ENCODE measurements around the gene SAP30BP. TPM values are rescaled to one million over a fixed set of nuclear protein-coding genes. Genes with fewer than 3 reads are reported as not detected.

SAP30BP gene
- total RNA-seq, 2 donors from 2014 or later, result 76.3 to 78.8 TPM

- H3K9me3 Mint-ChIP-seq, result no peaks in the 10 kb centered on the region
Measured at GRCh38 chr17:75664099-75664549, 3.0 kb upstream of the SAP30BP start.

GRCh38 chr17:75665981-75666380 is 1.2 kb upstream of the SAP30BP start:
- H3K27ac Mint-ChIP-seq, result no peak overlapping the region

More at GRCh38 chr17:75664099-75664549, 3.0 kb upstream of the SAP30BP start:
- Mint-ChIP-seq H3K27ac (no peak overlapping the region), H3K36me3 (peaks cover 0 to 6% of the 10 kb centered on the region in 2 donors)
- no peak for ATAC-seq
- no peak for DNase-seq (ENCODE audit: low spot score in 2 of 2)

DNA sequence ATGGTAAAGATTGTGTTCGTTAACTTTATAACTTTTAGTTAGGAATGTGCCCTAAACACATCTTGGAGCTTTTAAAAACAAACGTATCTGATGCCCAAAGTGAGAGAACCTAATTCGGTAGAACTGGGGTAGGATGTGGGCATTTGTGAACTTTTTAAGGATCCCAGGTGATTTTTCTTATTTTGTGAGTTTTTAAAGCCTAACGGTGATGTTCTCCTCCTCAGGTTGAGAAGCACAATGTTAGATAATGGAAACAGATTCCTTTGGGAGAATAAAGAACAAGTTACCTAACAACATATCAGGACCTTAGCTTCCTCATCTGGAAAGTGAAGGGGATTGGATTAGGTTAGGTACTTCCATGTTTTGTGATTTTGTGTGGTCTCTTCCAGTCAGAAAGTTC is 687 bp downstream of the SAP30BP start:
- ATAC-seq (no peak), DNase-seq (ENCODE audit: low spot score in 2 of 2) (no peak)
- H3K9me3 Mint-ChIP-seq, result no peaks in the 10 kb centered on the region
- H3K27ac Mint-ChIP-seq, result no peak overlapping the region
- H3K36me3 Mint-ChIP-seq, result peaks cover 0 to 6% of the 10 kb centered on the region in 2 donors

More at GRCh38 chr17:75665981-75666380, 1.2 kb upstream of the SAP30BP start:
- no peak for ATAC-seq
- Mint-ChIP-seq H3K9me3 (no peaks in the 10 kb centered on the region), H3K36me3 (peaks cover 0 to 6% of the 10 kb centered on the region in 2 donors)
- DNase-seq (ENCODE audit: low spot score in 2 of 2), result no peak

DNA sequence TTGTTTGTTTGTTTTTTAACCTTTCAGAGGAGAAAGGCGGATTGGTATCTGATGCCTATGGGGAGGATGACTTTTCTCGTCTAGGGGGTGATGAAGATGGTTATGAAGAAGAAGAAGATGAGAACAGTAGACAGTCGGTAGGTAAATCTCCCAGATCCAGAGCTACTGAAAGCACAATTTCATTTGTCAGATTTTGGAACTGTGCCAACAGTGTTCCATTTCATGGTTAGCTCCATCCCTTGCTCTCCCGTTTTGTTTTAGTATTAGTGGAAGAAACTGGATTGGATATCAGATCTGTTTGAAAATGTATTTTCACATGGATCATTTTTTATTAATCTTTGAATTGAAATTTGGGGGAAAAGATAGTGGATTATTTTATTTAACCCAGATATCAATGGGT is 1.4 kb downstream of the SAP30BP start:
- DNase-seq (ENCODE audit: low spot score in 2 of 2) (no peak), ATAC-seq (no peak)
- no peak overlapping the region for H3K27ac Mint-ChIP-seq

DNA sequence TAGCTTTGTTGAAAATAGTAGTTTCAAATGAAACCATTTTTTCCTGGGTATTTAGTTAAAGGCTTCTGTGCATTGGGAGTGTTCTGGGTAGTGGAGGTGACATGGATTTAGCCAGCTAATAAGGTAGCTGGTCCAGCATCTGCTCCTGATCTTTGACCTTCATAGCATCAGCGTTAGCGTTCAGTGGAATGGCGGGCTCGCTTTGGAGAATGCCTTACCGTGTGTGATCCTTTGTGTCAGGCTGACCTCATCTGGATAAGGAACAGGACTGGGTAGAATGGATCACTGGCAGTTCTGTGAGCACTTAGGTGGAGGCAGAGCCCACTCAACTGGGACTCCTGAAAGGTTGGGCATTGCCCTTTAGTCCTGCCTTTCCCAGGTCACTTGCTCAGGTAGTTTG is 3.7 kb downstream of the SAP30BP start:
- no peak for ATAC-seq
- H3K27ac Mint-ChIP-seq, result peak overlapping the region; percentile 47 to 64
- H3K36me3 Mint-ChIP-seq, result peaks cover 0 to 6% of the 10 kb centered on the region in 2 donors
- H3K9me3 Mint-ChIP-seq, result no peaks in the 10 kb centered on the region
- DNase-seq (ENCODE audit: low spot score in 2 of 2), result no peak

More for the DNA sequence above, 1.4 kb downstream of the SAP30BP start:
- Mint-ChIP-seq H3K9me3 (no peaks in the 10 kb centered on the region), H3K36me3 (peaks cover 0 to 6% of the 10 kb centered on the region in 2 donors)

DNA sequence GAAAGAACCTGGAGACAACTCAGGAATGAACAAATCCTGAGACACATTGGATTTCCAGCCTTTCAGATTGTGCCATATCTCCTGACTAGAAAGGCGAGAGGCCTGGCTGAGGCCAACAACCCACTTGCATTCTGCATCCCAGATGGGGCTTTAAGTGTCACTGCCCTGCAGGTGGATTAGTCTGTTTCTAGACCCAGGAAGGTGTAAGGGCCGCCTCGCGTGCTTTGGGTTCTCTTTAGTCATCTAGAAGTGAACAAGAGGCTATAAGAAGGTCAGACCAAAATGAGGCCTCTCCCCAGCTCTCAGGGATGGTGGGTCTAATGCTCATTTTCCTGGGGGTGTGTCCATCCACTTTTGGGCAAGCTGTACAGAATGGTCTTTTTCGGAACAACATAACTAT is 4.9 kb downstream of the SAP30BP start:
- H3K36me3 Mint-ChIP-seq, result peaks cover 0 to 6% of the 10 kb centered on the region in 2 donors
- ATAC-seq (no peak), DNase-seq (ENCODE audit: low spot score in 2 of 2) (no peak)
- peak overlapping the region in 1 of 2 donors; percentile 77 for H3K27ac Mint-ChIP-seq
- H3K9me3 Mint-ChIP-seq, result no peaks in the 10 kb centered on the region

DNA sequence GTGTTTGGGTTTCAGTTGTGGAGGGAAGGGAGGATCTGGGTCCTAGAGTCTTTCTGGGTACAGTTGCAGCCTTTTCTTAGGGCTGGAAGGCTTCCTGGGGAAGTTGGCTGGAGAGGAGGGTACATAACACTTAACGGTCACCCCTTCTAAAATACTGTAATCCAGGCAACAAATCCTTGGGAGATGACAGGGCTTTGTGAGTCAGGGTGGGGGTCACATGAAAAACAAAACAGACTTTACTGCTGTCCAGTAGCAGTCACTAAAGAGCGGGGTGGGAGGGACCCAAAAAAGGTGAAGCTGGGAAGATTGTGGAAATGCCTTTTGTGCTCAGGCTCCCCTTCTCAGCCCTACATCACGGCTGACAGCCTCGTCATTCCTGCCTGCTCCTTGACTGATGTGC is 6.3 kb downstream of the SAP30BP start:
- peaks cover 0 to 1% of the 10 kb centered on the region in 2 donors for H3K36me3 Mint-ChIP-seq
- no peak for ATAC-seq

DNA sequence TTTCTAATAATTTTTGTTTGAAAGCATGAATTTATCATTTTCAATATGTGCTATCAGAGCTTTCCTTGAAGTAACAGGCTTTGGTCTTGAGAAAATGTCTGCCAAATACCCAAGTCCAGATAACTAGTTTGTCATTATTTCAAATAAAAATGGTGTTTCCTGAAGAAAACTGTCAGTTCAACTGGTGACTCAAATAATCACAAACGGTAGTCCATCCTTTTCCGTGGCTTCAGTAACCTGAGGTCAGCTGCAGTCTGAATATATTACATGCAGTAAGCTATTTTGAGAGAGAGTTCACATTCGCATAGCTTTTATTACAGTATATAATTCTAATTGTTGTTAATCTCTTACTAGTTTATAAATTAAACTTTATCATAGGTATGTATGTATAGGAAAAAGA is 9.3 kb downstream of the SAP30BP start:
- no peak for DNase-seq (ENCODE audit: low spot score in 2 of 2)
- no peaks in the 10 kb centered on the region for H3K9me3 Mint-ChIP-seq
- no peak for ATAC-seq
- no peaks in the 10 kb centered on the region for H3K36me3 Mint-ChIP-seq
- no peak overlapping the region for H3K27ac Mint-ChIP-seq

More for the DNA sequence above, 6.3 kb downstream of the SAP30BP start:
- no peak for DNase-seq (ENCODE audit: low spot score in 2 of 2)
- Mint-ChIP-seq H3K9me3 (no peaks in the 10 kb centered on the region), H3K27ac (no peak overlapping the region)

DNA sequence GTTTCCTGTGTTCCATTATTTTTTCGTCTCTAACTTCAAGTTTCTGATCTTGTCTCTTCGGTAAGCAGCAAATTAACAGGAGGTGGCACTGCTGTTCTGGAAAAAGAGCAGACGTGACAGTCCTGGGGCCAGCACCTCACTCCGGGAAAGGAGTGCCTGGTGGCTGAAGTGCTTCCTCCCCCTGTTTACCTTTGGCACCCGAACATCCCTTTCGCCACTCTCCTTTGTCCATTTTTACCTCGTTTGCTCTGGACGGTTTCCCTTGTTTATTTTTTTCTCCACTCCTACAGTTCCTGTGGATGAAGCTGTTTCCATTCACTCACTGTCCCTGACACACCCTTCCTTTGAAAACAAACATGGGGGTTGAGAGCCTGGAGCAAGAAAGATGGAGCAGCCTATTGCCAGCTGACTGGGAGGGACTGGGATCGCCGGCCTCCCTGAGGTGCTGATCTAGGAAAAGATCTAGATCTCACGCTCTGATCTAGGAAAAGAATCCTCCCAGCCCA is 12.6 kb downstream of the SAP30BP start:
- Mint-ChIP-seq H3K36me3 (no peaks in the 10 kb centered on the region), H3K27ac (peak overlapping the region in 1 of 2 donors; percentile 72), H3K9me3 (no peaks in the 10 kb centered on the region)
- ATAC-seq (no peak), DNase-seq (ENCODE audit: low spot score in 2 of 2) (no peak)

DNA sequence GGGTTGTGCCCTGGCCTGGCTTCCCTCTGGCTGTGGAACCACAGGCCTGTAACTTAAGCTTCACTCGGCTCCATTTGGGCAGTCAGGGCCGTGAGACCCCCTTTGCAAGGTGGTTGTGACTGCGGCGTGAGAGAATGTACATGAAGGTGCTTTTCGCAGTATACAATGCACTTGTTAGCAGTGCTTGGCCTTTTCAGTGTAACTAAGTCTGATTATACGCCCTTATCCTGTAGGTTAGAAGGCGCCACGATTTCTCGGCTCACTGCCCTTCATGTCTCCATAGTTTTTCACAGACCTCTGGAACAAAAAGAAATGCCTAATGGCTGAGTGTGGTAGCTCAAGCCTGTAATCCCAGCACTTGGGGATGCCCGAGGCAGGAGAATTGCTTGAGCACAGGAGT is 13.3 kb downstream of the SAP30BP start:
- Mint-ChIP-seq H3K36me3 (peaks cover 0 to 4% of the 10 kb centered on the region in 2 donors), H3K27ac (peak overlapping the region in 1 of 2 donors; percentile 22)
- no peak for DNase-seq (ENCODE audit: low spot score in 2 of 2)

GRCh38 chr17:75681289-75681688 is 14.2 kb downstream of the SAP30BP start:
- ATAC-seq (no peak), DNase-seq (ENCODE audit: low spot score in 2 of 2) (no peak)
- H3K9me3 Mint-ChIP-seq, result no peaks in the 10 kb centered on the region
- peaks cover 0 to 4% of the 10 kb centered on the region in 2 donors for H3K36me3 Mint-ChIP-seq
- peak overlapping the region in 1 of 2 donors; percentile 40 for H3K27ac Mint-ChIP-seq

More for the DNA sequence above, 13.3 kb downstream of the SAP30BP start:
- ATAC-seq, result no peak
- H3K9me3 Mint-ChIP-seq, result no peaks in the 10 kb centered on the region

DNA sequence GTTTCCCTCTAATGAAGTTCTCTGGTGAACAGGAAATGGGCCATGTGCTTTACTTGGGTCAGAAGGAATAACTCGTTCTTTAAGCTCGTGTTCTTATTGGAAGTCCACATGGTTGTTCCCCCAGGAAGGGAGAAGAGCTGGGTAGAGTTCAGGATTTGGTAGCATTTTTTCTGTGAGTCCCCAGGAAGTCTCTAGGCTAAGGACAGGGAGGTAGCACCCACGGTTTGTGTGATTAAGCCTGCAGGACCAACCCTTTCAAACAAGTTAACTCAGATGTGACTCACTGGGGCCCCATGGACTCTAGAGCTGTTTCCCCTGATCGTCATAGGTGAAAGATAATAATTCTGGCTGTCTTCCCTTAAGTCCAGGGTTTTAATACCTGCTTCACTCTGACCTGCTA is 16.4 kb downstream of the SAP30BP start:
- no peak for DNase-seq (ENCODE audit: low spot score in 2 of 2)
- Mint-ChIP-seq H3K9me3 (no peaks in the 10 kb centered on the region), H3K27ac (peak overlapping the region in 1 of 2 donors; percentile 13), H3K36me3 (peaks cover 0 to 4% of the 10 kb centered on the region in 2 donors)
- ATAC-seq, result no peak

- DNase-seq (ENCODE audit: low spot score in 2 of 2), result no peak
- Mint-ChIP-seq H3K9me3 (no peaks in the 10 kb centered on the region), H3K27ac (no peak overlapping the region), H3K36me3 (peaks cover 0 to 6% of the 10 kb centered on the region in 2 donors)
- no peak for ATAC-seq
Measured at GRCh38 chr17:75684249-75684648, 17.1 kb downstream of the SAP30BP start.

DNA sequence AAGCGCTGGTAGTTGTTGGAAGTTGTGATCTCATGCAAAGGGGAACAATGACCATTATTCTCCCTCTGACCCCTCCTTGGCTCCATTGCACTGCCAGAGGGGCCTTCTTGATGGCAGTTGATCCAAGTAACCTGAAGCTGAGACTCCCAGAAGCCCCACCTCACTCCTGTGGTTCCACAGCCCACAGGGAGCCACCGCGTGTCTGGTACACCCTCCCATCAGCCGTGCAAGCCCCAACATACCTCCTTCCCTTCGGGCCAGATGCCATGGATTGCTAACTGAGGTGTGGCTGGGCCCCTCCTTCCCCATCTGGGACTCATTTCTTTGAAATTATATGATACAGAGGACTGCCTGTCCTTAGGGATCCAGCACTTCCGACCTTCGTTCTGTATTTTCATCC is 17.8 kb downstream of the SAP30BP start:
- Mint-ChIP-seq H3K9me3 (no peaks in the 10 kb centered on the region), H3K27ac (peak overlapping the region in 1 of 2 donors; percentile 47), H3K36me3 (peaks cover 0 to 12% of the 10 kb centered on the region in 2 donors)
- DNase-seq (ENCODE audit: low spot score in 2 of 2) (no peak), ATAC-seq (no peak)

DNA sequence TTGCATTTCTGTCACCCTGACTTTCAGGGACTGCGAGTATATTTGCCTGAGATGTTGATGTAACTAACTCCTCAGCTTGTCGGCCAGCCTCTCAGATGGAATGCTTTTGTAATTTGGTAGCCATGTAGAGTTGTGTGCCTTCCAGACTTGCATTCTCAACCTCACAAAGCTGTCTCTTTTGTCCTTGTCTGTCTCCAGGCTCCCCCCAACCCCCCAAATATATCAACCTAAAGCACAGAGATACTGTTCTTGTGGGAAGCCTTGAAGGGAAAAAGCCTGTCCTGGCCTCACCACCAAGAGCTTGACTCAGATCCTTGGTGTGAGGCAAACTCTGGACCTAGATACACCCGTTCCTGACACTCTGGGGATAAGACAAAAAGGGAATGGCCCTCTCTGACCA is 18.4 kb downstream of the SAP30BP start:
- Mint-ChIP-seq H3K36me3 (peaks cover 0 to 12% of the 10 kb centered on the region in 2 donors), H3K9me3 (no peaks in the 10 kb centered on the region), H3K27ac (peak overlapping the region; percentile 39 to 47)
- DNase-seq (ENCODE audit: low spot score in 2 of 2) (no peak), ATAC-seq (no peak)

DNA sequence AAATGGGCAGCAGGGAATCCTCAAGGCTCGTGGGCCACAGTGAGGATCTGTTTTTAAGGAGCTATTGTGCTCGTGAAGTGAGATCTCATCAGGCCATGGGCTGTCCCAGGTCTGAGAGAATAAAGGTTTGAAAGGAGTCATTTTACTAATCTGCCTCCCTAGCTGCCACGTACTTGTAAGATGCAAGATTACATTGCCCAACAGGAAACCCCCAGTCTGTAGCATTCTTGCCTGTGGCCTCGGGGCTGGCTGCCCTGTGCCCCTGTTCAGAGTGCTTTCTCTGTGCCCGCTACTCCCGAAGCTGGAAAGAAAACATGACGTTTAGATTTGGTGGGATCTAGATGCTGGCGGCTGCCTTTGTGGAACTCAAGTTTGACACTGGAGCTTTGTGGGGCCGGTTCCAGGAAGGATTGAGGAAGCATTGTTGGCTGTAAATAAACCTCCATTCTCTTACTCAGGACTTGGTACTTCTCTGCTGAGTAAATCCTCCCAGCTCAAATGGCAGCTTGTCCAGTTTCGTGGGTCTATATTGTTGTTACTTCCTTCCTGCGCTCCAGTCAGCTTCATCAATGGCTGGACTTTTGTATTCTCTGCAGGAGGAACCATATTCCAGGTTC is 21.2 kb downstream of the SAP30BP start:
- DNase-seq (ENCODE audit: low spot score in 2 of 2) (no peak), ATAC-seq (peak; percentile 35 to 49)
- Mint-ChIP-seq H3K27ac (peak overlapping the region; percentile 93 to 98), H3K36me3 (peaks cover 0 to 12% of the 10 kb centered on the region in 2 donors), H3K9me3 (no peaks in the 10 kb centered on the region)

DNA sequence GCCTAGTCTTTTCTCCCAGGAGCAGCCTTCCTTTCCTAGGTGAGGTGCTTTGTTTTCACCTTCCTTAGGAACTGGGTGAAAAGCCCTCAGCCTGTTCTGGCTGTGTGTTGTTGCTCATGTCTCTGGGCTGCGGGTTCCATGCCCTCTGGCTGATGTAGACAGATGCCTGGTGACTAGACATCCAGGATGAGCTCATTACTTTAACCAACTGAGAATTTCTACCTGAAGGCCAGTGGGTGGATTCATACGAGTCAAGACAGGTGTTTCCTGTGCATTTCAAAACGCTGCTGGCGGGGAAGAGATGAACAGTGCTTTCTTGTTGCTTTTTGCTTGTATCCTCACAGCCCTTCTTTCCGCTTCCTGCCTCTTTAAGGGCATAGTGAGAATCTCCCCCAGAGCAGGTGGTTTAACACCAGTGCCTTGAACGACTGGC is 22.3 kb downstream of the SAP30BP start:
- Mint-ChIP-seq H3K9me3 (no peaks in the 10 kb centered on the region), H3K27ac (peak overlapping the region; percentile 93 to 98), H3K36me3 (peaks cover 0 to 12% of the 10 kb centered on the region in 2 donors)
- peak; percentile 65 to 82 for ATAC-seq
- DNase-seq (ENCODE audit: low spot score in 2 of 2), result peak; percentile 38 to 64

GRCh38 chr17:75691371-75691791 is 24.2 kb downstream of the SAP30BP start:
- DNase-seq (ENCODE audit: low spot score in 2 of 2), result peak; percentile 52 to 82

More at GRCh38 chr17:75691371-75691791, 24.2 kb downstream of the SAP30BP start:
- Mint-ChIP-seq H3K36me3 (peaks cover 0 to 7% of the 10 kb centered on the region in 2 donors), H3K9me3 (no peaks in the 10 kb centered on the region), H3K27ac (peak overlapping the region; percentile 56 to 93)
- peak; percentile 61 to 86 for ATAC-seq

Measured in activated naive CD4-positive, alpha-beta T cell treated with anti-CD3 and anti-CD28 coated beads, Interleukin-2, amount 50 U/mL, for 72 hours (primary cell).